ENCODE data around the gene COL25A1. TPM values are rescaled to one million over a fixed set of nuclear protein-coding genes. Genes with fewer than 3 reads are reported as not detected.

COL25A1 gene
- total RNA-seq, 1 donor: 6.9 TPM

DNA sequence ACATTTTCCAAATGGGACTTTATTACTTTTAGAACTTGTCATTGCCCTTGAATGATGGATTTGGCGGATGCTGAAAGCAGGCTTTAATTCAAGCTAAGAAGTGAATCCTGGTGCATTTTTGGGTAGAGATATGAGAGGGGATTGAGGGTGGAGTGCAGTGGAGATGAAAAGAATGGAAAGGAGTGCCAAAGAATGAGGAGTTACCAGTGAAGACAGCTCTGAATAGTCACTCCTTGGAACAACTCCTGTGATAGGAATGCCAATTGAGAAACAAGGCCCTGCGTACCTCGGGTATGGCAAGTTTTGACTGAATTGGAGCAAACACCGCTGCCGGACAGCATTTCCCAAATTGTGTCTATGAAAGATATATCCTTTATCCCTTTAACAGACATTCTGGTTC, 503.2 kb downstream of the COL25A1 start:
- TF ChIP-seq, protein P1, sequence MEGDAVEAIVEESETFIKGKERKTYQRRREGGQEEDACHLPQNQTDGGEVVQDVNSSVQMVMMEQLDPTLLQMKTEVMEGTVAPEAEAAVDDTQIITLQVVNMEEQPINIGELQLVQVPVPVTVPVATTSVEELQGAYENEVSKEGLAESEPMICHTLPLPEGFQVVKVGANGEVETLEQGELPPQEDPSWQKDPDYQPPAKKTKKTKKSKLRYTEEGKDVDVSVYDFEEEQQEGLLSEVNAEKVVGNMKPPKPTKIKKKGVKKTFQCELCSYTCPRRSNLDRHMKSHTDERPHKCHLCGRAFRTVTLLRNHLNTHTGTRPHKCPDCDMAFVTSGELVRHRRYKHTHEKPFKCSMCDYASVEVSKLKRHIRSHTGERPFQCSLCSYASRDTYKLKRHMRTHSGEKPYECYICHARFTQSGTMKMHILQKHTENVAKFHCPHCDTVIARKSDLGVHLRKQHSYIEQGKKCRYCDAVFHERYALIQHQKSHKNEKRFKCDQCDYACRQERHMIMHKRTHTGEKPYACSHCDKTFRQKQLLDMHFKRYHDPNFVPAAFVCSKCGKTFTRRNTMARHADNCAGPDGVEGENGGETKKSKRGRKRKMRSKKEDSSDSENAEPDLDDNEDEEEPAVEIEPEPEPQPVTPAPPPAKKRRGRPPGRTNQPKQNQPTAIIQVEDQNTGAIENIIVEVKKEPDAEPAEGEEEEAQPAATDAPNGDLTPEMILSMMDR (IDR thresholded peaks at IDR 0.05; ENCODE audit: insufficient read depth, low read depth, low read length): no peak
- DNase-seq (ENCODE audit: low read depth): no peak
- no peak overlapping the region for H3K4me3 ChIP-seq (ENCODE audit: low read depth, low read length)

DNA sequence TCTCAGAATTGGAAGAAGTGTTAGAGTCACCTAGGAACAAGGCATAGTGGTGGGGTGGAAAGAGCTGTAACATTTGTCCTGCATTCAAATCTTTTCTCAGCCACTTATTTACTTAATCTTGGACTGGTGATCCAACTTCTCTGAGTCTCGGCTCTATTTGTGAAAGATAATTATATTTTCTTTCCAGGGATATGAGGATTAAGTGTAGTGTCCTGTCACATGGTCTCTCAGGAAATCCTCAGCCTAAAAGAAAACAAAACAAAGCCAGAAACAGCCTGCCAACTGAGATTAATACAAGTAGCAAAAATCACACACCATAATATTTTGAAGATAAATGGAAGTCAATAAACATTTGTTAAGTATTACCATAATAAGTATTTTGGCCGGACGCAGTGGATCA, 506.3 kb downstream of the COL25A1 start:
- H3K4me3 ChIP-seq (ENCODE audit: low read depth, low read length): no peak overlapping the region
- TF ChIP-seq, protein P1 (IDR thresholded peaks at IDR 0.05; ENCODE audit: insufficient read depth, low read depth, low read length): no peak
- no peak for DNase-seq (ENCODE audit: low read depth)

DNA sequence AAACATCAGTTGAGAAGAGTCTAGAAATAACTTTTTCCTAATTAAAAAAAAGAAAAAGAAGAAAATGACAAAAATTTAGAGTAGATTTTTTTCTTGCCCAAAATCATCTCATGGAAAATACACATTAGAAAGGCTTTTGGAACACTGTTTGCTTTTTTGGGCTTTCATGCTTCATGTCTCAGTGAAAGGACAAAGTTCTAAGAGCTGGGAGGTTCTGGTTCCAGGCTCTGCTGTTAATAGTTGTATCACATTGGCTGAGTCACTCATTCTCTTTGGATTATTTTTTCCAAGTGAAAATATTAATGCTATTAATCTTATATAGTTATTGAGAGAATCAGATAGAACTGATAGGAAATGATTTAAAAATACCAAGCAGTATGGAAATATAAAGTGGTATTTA, 506.7 kb downstream of the COL25A1 start:
- H3K4me3 ChIP-seq (ENCODE audit: low read depth, low read length): no peak overlapping the region
- TF ChIP-seq, protein P1 (IDR thresholded peaks at IDR 0.05; ENCODE audit: insufficient read depth, low read depth, low read length): no peak
- no peak for DNase-seq (ENCODE audit: low read depth)

DNA sequence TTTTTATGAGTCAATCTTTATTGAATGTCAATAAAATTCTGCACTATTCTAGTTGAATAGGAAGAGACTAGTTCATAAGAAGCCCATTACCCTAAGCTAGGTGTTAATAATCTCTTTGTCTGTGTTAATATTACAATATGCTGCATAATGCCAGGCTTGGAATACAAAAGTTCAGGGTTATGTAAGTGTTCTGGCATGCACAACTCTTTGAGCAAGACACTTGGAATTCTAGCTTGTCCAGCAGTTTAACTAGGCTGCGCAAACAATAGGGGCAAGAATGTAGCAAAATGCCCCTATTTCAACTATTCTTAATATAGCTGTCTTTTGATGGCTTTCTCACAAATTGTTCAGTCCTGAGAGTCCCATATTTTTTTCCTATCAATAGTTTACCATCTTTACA, 508.3 kb downstream of the COL25A1 start:
- TF ChIP-seq, protein P1 (IDR thresholded peaks at IDR 0.05; ENCODE audit: insufficient read depth, low read depth, low read length): no peak
- no peak for DNase-seq (ENCODE audit: low read depth)
- H3K4me3 ChIP-seq (ENCODE audit: low read depth, low read length): no peak overlapping the region

DNA sequence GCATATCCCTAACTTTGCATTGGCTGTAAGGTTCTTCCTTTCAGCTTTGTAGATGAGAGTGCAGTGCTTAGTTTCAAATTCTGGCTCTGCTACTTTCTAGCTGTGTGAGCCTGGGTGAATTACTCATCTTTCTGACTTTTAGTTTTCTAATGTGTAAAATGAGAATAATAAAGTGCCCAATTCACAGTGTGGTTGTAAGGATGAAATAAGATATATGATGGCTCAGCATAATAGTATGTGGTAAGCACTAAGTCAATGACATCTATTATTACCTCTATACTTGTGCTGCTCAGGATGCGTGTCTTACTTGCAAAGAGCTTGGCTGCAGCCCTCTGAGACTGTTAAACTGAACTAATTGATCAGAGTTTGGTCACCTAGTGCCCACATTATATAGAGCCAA, 509.0 kb downstream of the COL25A1 start:
- H3K4me3 ChIP-seq (ENCODE audit: low read depth, low read length): no peak overlapping the region
- TF ChIP-seq, protein P1 (IDR thresholded peaks at IDR 0.05; ENCODE audit: insufficient read depth, low read depth, low read length): no peak
- DNase-seq (ENCODE audit: low read depth): no peak

DNA sequence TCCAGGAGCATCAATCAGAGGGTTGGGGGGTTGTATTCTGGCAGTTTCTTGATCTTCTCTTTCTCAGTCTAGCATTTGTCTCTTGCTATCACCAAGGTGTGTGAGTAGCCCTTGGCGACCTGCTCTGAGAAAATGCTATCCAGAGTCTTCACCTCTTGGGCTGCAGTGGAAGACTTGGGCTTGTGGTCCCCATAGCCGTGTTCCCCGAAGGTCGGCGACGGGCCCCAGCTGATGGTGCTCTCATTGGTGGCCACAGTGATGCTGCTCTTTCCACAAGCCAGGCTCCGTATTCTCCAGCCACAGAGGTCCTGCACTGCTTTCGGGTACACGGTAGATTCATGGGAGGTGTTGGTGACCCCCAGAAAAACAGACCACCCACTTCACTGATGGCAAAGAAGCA, 513.7 kb downstream of the COL25A1 start:
- TF ChIP-seq, protein P1 (IDR thresholded peaks at IDR 0.05; ENCODE audit: insufficient read depth, low read depth, low read length): no peak
- no peak for DNase-seq (ENCODE audit: low read depth)
- no peak overlapping the region for H3K4me3 ChIP-seq (ENCODE audit: low read depth, low read length)

DNA sequence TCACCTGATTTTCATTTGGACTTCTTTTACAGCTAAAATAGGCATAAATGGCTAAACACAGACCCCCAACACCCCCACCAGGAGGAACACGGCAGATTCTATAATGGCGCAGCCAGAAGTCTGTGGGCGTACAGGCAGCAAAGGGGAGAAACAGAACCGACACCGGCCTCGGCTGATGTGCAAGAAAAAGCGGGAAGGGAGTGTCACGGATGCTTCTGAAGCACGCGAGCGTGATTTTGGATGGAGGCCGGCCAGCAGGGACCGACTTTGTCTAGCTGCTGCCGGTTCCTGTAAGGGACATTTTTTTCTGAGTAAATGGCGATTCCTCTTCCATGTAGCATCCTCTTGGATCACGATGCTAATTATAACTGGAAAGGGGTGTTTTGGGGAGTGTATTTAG, 514.7 kb downstream of the COL25A1 start:
- H3K4me3 ChIP-seq (ENCODE audit: low read depth, low read length): no peak overlapping the region
- no peak for DNase-seq (ENCODE audit: low read depth)
- TF ChIP-seq, protein P1 (IDR thresholded peaks at IDR 0.05; ENCODE audit: insufficient read depth, low read depth, low read length): no peak
